Measurements from ENCODE around the gene PCDHA3.
"Not testable (repeated sequence)": the region's sequence is repeated elsewhere in the genome, so short reads cannot be mapped to it uniquely, and the experiment has no call there.

PCDHA3 gene

GRCh38 chr5:140800816-140801493 lies at the start of gene PCDHA3:
Gene PCDHA3, plus strand, starts transcription at chr5:140801057.
- H3K36me3 ChIP-seq (ENCODE audit: insufficient read depth, low read depth, low read length), result no peaks in the 10 kb centered on the region

GRCh38 chr5:140753561-140753960 lies 47.3 kb upstream of the PCDHA3 start:
- Histone ChIP-seq H3K27me3 (ENCODE audit: insufficient read depth, low read length) (no peaks in the 10 kb centered on the region), H3K36me3 (ENCODE audit: insufficient read depth, low read depth, low read length) (no peaks in the 10 kb centered on the region), H3K4me1 (ENCODE audit: insufficient read depth, low read length) (no peaks in the 10 kb centered on the region), H3K27ac (ENCODE audit: low read length) (no peak overlapping the region), H3K4me3 (ENCODE audit: low read length) (no peak overlapping the region), H3K9ac (ENCODE audit: low read depth, low read length) (no peak overlapping the region), H3K9me3 (ENCODE audit: insufficient read depth, low read depth, low read length) (peaks cover 78% of the 10 kb centered on the region)

More at GRCh38 chr5:140800816-140801493, at the start of gene PCDHA3:
- peaks cover 69% of the 10 kb centered on the region; the same call in 1 of the 2 replicates for H3K9me3 ChIP-seq (ENCODE audit: insufficient read depth, low read depth, low read length)
- H3K9ac ChIP-seq (ENCODE audit: low read depth, low read length), result no peak within 1 kb of the TSS
- H3K4me3 ChIP-seq (ENCODE audit: low read length), result no peak within 1 kb of the TSS
- no peaks in the 10 kb centered on the region for H3K4me1 ChIP-seq (ENCODE audit: insufficient read depth, low read length)
- H3K27me3 ChIP-seq (ENCODE audit: insufficient read depth, low read length), result no peaks in the 10 kb centered on the region
- no peak within 1 kb of the TSS for H3K27ac ChIP-seq (ENCODE audit: low read length)

GRCh38 chr5:140764177-140764973 lies 36.5 kb upstream of the PCDHA3 start:
- H3K9ac ChIP-seq (ENCODE audit: low read depth, low read length), result no peak overlapping the region
- peaks cover 82% of the 10 kb centered on the region for H3K9me3 ChIP-seq (ENCODE audit: insufficient read depth, low read depth, low read length)
- H3K4me3 ChIP-seq (ENCODE audit: low read length), result no peak overlapping the region
- no peaks in the 10 kb centered on the region for H3K36me3 ChIP-seq (ENCODE audit: insufficient read depth, low read depth, low read length)
- no peak overlapping the region for H3K27ac ChIP-seq (ENCODE audit: low read length)
- H3K27me3 ChIP-seq (ENCODE audit: insufficient read depth, low read length), result no peaks in the 10 kb centered on the region
- no peaks in the 10 kb centered on the region for H3K4me1 ChIP-seq (ENCODE audit: insufficient read depth, low read length)

GRCh38 chr5:140767444-140767843 lies 33.4 kb upstream of the PCDHA3 start:
- no peaks in the 10 kb centered on the region for H3K4me1 ChIP-seq (ENCODE audit: insufficient read depth, low read length)
- no peaks in the 10 kb centered on the region for H3K36me3 ChIP-seq (ENCODE audit: insufficient read depth, low read depth, low read length)
- H3K27ac ChIP-seq (ENCODE audit: low read length), result no peak overlapping the region
- no peaks in the 10 kb centered on the region for H3K27me3 ChIP-seq (ENCODE audit: insufficient read depth, low read length)
- no peak overlapping the region for H3K9ac ChIP-seq (ENCODE audit: low read depth, low read length)
- H3K9me3 ChIP-seq (ENCODE audit: insufficient read depth, low read depth, low read length), result peaks cover 97% of the 10 kb centered on the region
- H3K4me3 ChIP-seq (ENCODE audit: low read length), result no peak overlapping the region

- Histone ChIP-seq H3K4me1 (ENCODE audit: insufficient read depth, low read length) (no peaks in the 10 kb centered on the region), H3K27ac (ENCODE audit: low read length) (no peak overlapping the region), H3K36me3 (ENCODE audit: insufficient read depth, low read depth, low read length) (no peaks in the 10 kb centered on the region), H3K9ac (ENCODE audit: low read depth, low read length) (no peak overlapping the region), H3K9me3 (ENCODE audit: insufficient read depth, low read depth, low read length) (peaks cover 86% of the 10 kb centered on the region), H3K27me3 (ENCODE audit: insufficient read depth, low read length) (no peaks in the 10 kb centered on the region), H3K4me3 (ENCODE audit: low read length) (no peak overlapping the region)
These were observed 20.3 kb upstream of the PCDHA3 start for GRCh38 chr5:140780512-140780911.

GRCh38 chr5:140785905-140786686 lies 14.8 kb upstream of the PCDHA3 start, which contains the start of gene PCDHA1:
Gene PCDHA1, plus strand, starts transcription at chr5:140786140.
- H3K4me3 ChIP-seq (ENCODE audit: low read length), result no peak within 1 kb of the TSS
- H3K9ac ChIP-seq (ENCODE audit: low read depth, low read length), result no peak within 1 kb of the TSS
- no peak within 1 kb of the TSS for H3K27ac ChIP-seq (ENCODE audit: low read length)
- H3K4me1 ChIP-seq (ENCODE audit: insufficient read depth, low read length), result no peaks in the 10 kb centered on the region
- no peaks in the 10 kb centered on the region for H3K27me3 ChIP-seq (ENCODE audit: insufficient read depth, low read length)
- no peaks in the 10 kb centered on the region for H3K36me3 ChIP-seq (ENCODE audit: insufficient read depth, low read depth, low read length)
- peaks cover 82% of the 10 kb centered on the region for H3K9me3 ChIP-seq (ENCODE audit: insufficient read depth, low read depth, low read length)

GRCh38 chr5:140787422-140787821 lies 13.4 kb upstream of the PCDHA3 start:
- H3K27ac ChIP-seq (ENCODE audit: low read length); H3K4me3 ChIP-seq (ENCODE audit: low read length); H3K36me3 ChIP-seq (ENCODE audit: insufficient read depth, low read depth, low read length); H3K27me3 ChIP-seq (ENCODE audit: insufficient read depth, low read length); H3K9ac ChIP-seq (ENCODE audit: low read depth, low read length); H3K4me1 ChIP-seq (ENCODE audit: insufficient read depth, low read length): not testable (repeated sequence)
- H3K9me3 ChIP-seq (ENCODE audit: insufficient read depth, low read depth, low read length), result peaks cover 83% of the 10 kb centered on the region

GRCh38 chr5:140787849-140788504 lies 12.9 kb upstream of the PCDHA3 start:
- H3K9ac ChIP-seq (ENCODE audit: low read depth, low read length); H3K27me3 ChIP-seq (ENCODE audit: insufficient read depth, low read length); H3K36me3 ChIP-seq (ENCODE audit: insufficient read depth, low read depth, low read length); H3K4me3 ChIP-seq (ENCODE audit: low read length); H3K27ac ChIP-seq (ENCODE audit: low read length); H3K4me1 ChIP-seq (ENCODE audit: insufficient read depth, low read length): not testable (repeated sequence)
- peaks cover 83% of the 10 kb centered on the region for H3K9me3 ChIP-seq (ENCODE audit: insufficient read depth, low read depth, low read length)

- no peak overlapping the region for H3K27ac ChIP-seq (ENCODE audit: low read length)
- H3K27me3 ChIP-seq (ENCODE audit: insufficient read depth, low read length), result no peaks in the 10 kb centered on the region
- H3K4me3 ChIP-seq (ENCODE audit: low read length), result no peak overlapping the region
- no peaks in the 10 kb centered on the region for H3K4me1 ChIP-seq (ENCODE audit: insufficient read depth, low read length)
- H3K36me3 ChIP-seq (ENCODE audit: insufficient read depth, low read depth, low read length), result no peaks in the 10 kb centered on the region
- H3K9ac ChIP-seq (ENCODE audit: low read depth, low read length), result no peak overlapping the region
- peaks cover 76% of the 10 kb centered on the region for H3K9me3 ChIP-seq (ENCODE audit: insufficient read depth, low read depth, low read length)
These were observed 9.8 kb upstream of the PCDHA3 start for GRCh38 chr5:140791089-140791488.

GRCh38 chr5:140794595-140795258 lies 6.1 kb upstream of the PCDHA3 start, which contains the start of gene PCDHA2:
Gene PCDHA2, plus strand, starts transcription at chr5:140794852.
- H3K36me3 ChIP-seq (ENCODE audit: insufficient read depth, low read depth, low read length), result no peaks in the 10 kb centered on the region
- H3K9me3 ChIP-seq (ENCODE audit: insufficient read depth, low read depth, low read length), result peaks cover 70% of the 10 kb centered on the region
- no peak within 1 kb of the TSS for H3K9ac ChIP-seq (ENCODE audit: low read depth, low read length)
- H3K27ac ChIP-seq (ENCODE audit: low read length), result no peak within 1 kb of the TSS
- H3K4me1 ChIP-seq (ENCODE audit: insufficient read depth, low read length), result no peaks in the 10 kb centered on the region
- no peaks in the 10 kb centered on the region for H3K27me3 ChIP-seq (ENCODE audit: insufficient read depth, low read length)
- peak within 1 kb of the TSS; percentile 24; the same call in 1 of the 2 replicates for H3K4me3 ChIP-seq (ENCODE audit: low read length)

GRCh38 chr5:140795259-140795641 lies 5.6 kb upstream of the PCDHA3 start:
- Histone ChIP-seq H3K9me3 (ENCODE audit: insufficient read depth, low read depth, low read length) (peaks cover 70% of the 10 kb centered on the region), H3K4me1 (ENCODE audit: insufficient read depth, low read length) (no peaks in the 10 kb centered on the region), H3K4me3 (ENCODE audit: low read length) (peak overlapping the region; percentile 24; the same call in 1 of the 2 replicates), H3K9ac (ENCODE audit: low read depth, low read length) (no peak overlapping the region), H3K36me3 (ENCODE audit: insufficient read depth, low read depth, low read length) (no peaks in the 10 kb centered on the region), H3K27ac (ENCODE audit: low read length) (no peak overlapping the region), H3K27me3 (ENCODE audit: insufficient read depth, low read length) (no peaks in the 10 kb centered on the region)

Data from iPS-20b (cell line).